ENCODE results near the gene TAAR1.
"Not testable (repeated sequence)": the region's sequence is repeated elsewhere in the genome, so short reads cannot be mapped to it uniquely, and the experiment has no call there.

Gene TAAR1

GRCh38 chr6:132659082-132659481 is at the start of gene TAAR1:
TAAR1 (minus strand) TSS chr6:132659182; CDS start chr6:132646003, 13,179 bp downstream.
- DNase-seq: no peak

GRCh38 chr6:132708771-132709170 is 49.8 kb upstream of the TAAR1 start:
- no peak for DNase-seq

GRCh38 chr6:132708002-132708401 is 49.0 kb upstream of the TAAR1 start:
- no peak for DNase-seq

GRCh38 chr6:132706756-132707155 is 47.8 kb upstream of the TAAR1 start:
- not testable (repeated sequence) for DNase-seq

- DNase-seq: no peak
These were observed 45.0 kb upstream of the TAAR1 start for GRCh38 chr6:132703936-132704335.

- no peak for DNase-seq
These were observed 39.6 kb upstream of the TAAR1 start for GRCh38 chr6:132698608-132699007.

GRCh38 chr6:132695773-132696172 is 36.8 kb upstream of the TAAR1 start:
- DNase-seq: no peak

GRCh38 chr6:132693478-132693877 is 34.5 kb upstream of the TAAR1 start:
- no peak for DNase-seq

- DNase-seq: no peak
These were observed 31.7 kb upstream of the TAAR1 start for GRCh38 chr6:132690678-132691077.

- DNase-seq: no peak
These were observed 28.3 kb upstream of the TAAR1 start for GRCh38 chr6:132687306-132687705.

- DNase-seq: no peak
These were observed 27.5 kb upstream of the TAAR1 start for GRCh38 chr6:132686531-132686930.

- DNase-seq: no peak
These were observed 26.0 kb upstream of the TAAR1 start for GRCh38 chr6:132685009-132685408.

- no peak for DNase-seq
These were observed 25.3 kb upstream of the TAAR1 start for GRCh38 chr6:132684272-132684671.

- DNase-seq: no peak
These were observed 24.6 kb upstream of the TAAR1 start for GRCh38 chr6:132683543-132683942.

- not testable (repeated sequence) for DNase-seq
These were observed 20.1 kb upstream of the TAAR1 start for GRCh38 chr6:132679094-132679493.

GRCh38 chr6:132675749-132676148 is 16.8 kb upstream of the TAAR1 start:
- DNase-seq: no peak

GRCh38 chr6:132675002-132675401 is 16.0 kb upstream of the TAAR1 start:
- DNase-seq: no peak

- DNase-seq: no peak
These were observed 14.6 kb upstream of the TAAR1 start for GRCh38 chr6:132673376-132674094.

- no peak for DNase-seq
These were observed 12.3 kb upstream of the TAAR1 start for GRCh38 chr6:132671295-132671694.

GRCh38 chr6:132669690-132670291 is 10.8 kb upstream of the TAAR1 start:
- no peak for DNase-seq

GRCh38 chr6:132666118-132666517 is 7.1 kb upstream of the TAAR1 start:
- no peak for DNase-seq

GRCh38 chr6:132664309-132665034 is 5.5 kb upstream of the TAAR1 start:
- no peak for DNase-seq

GRCh38 chr6:132663661-132664060 is 4.7 kb upstream of the TAAR1 start:
- DNase-seq: no peak

GRCh38 chr6:132661906-132662305 is 2.9 kb upstream of the TAAR1 start:
- no peak for DNase-seq

Measured in NCI-H510A treated with DMSO at 0.1 percent for 48 hours (cell line).